GM19193 (cell line): ENCODE data around the gene SBNO2.

Experiments used
- POLR2A ChIP-seq: IDR thresholded peaks from 4 replicates; pipeline ENCODE4 v1.6.1; 2011; ENCODE audit not compliant: insufficient read depth, insufficient read length; ENCODE audit errors: extremely low read depth

Gene SBNO2

GRCh38 chr19:1140272-1141027 is 33.6 kb downstream of the SBNO2 start:
- no peak for TF ChIP-seq POLR2A

GRCh38 chr19:1139126-1139525 is 34.9 kb downstream of the SBNO2 start:
- TF ChIP-seq POLR2A, result no peak

GRCh38 chr19:1138121-1138520 is 35.9 kb downstream of the SBNO2 start:
- no peak for TF ChIP-seq POLR2A

GRCh38 chr19:1136621-1137317 is 37.3 kb downstream of the SBNO2 start:
- TF ChIP-seq POLR2A, result no peak

GRCh38 chr19:1136201-1136600 is 37.9 kb downstream of the SBNO2 start:
- no peak for TF ChIP-seq POLR2A

GRCh38 chr19:1135454-1135853 is 38.6 kb downstream of the SBNO2 start:
- no peak for TF ChIP-seq POLR2A

GRCh38 chr19:1134431-1134830 is 39.6 kb downstream of the SBNO2 start:
- no peak for TF ChIP-seq POLR2A

- TF ChIP-seq POLR2A, result peak; percentile 61
These were observed 40.6 kb downstream of the SBNO2 start for GRCh38 chr19:1133471-1133929.

GRCh38 chr19:1132552-1133383 is 41.3 kb downstream of the SBNO2 start:
- no peak for TF ChIP-seq POLR2A

GRCh38 chr19:1131718-1132551 is 42.1 kb downstream of the SBNO2 start:
- TF ChIP-seq POLR2A, result peak; percentile 80

- TF ChIP-seq POLR2A, result peak; percentile 12
These were observed 43.0 kb downstream of the SBNO2 start for GRCh38 chr19:1130771-1131717.

- TF ChIP-seq POLR2A, result no peak
These were observed 44.5 kb downstream of the SBNO2 start for GRCh38 chr19:1129535-1129934.

- TF ChIP-seq POLR2A, result no peak
These were observed 46.0 kb downstream of the SBNO2 start for GRCh38 chr19:1128106-1128505.

GRCh38 chr19:1126984-1127760 is 46.9 kb downstream of the SBNO2 start:
- TF ChIP-seq POLR2A, result no peak
